ENCODE results near the gene ARHGAP40. TPM values are rescaled to one million over a fixed set of nuclear protein-coding genes. Genes with fewer than 3 reads are reported as not detected.

ARHGAP40 gene
- total and polyA plus RNA-seq, 2 of the 13 experiments (the other 11 are each of a cell fraction or from before 2014, with no cell fraction given) = 0.75 to 2.1 TPM

- TF ChIP-seq KMT2A (CRISPR knock-in tag; IDR thresholded peaks at IDR 0.05) (no peak; the same call in 1 of the 2 replicates), ZNF547 (CRISPR knock-in tag; IDR thresholded peaks at IDR 0.05) (peak; percentile 43; the same call in 1 of the 2 replicates), EED (CRISPR knock-in tag; IDR thresholded peaks at IDR 0.05) (peak; percentile 84; the same call in 1 of the 2 replicates), ZFY (CRISPR knock-in tag; IDR thresholded peaks at IDR 0.05) (peak; percentile 90), ZFP41 (CRISPR knock-in tag; IDR thresholded peaks at IDR 0.05; ENCODE audit: borderline replicate concordance) (no peak; the same call in 1 of the 2 replicates), PHF8 (CRISPR knock-in tag; IDR thresholded peaks at IDR 0.05) (peak; percentile 68), ZFYVE20 (CRISPR knock-in tag; IDR thresholded peaks at IDR 0.05; ENCODE audit: borderline replicate concordance, low read depth) (no peak), NCOR1 (IDR thresholded peaks at IDR 0.05; ENCODE audit: borderline replicate concordance, low read length) (peak; percentile 94), MLX (CRISPR knock-in tag; IDR thresholded peaks at IDR 0.05) (peak; percentile 91), MTA3 (CRISPR knock-in tag; IDR thresholded peaks at IDR 0.05) (no peak), MYNN (CRISPR knock-in tag; IDR thresholded peaks at IDR 0.05; ENCODE audit: low read depth) (no peak), ZNF235 (CRISPR knock-in tag; IDR thresholded peaks at IDR 0.05; ENCODE audit: borderline replicate concordance) (no peak; the same call in 1 of the 2 replicates)
- TF ChIP-seq, protein P1, sequence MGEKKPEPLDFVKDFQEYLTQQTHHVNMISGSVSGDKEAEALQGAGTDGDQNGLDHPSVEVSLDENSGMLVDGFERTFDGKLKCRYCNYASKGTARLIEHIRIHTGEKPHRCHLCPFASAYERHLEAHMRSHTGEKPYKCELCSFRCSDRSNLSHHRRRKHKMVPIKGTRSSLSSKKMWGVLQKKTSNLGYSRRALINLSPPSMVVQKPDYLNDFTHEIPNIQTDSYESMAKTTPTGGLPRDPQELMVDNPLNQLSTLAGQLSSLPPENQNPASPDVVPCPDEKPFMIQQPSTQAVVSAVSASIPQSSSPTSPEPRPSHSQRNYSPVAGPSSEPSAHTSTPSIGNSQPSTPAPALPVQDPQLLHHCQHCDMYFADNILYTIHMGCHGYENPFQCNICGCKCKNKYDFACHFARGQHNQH (CRISPR knock-in tag; IDR thresholded peaks at IDR 0.05) = peak; percentile 94
- TF ChIP-seq, protein P2, sequence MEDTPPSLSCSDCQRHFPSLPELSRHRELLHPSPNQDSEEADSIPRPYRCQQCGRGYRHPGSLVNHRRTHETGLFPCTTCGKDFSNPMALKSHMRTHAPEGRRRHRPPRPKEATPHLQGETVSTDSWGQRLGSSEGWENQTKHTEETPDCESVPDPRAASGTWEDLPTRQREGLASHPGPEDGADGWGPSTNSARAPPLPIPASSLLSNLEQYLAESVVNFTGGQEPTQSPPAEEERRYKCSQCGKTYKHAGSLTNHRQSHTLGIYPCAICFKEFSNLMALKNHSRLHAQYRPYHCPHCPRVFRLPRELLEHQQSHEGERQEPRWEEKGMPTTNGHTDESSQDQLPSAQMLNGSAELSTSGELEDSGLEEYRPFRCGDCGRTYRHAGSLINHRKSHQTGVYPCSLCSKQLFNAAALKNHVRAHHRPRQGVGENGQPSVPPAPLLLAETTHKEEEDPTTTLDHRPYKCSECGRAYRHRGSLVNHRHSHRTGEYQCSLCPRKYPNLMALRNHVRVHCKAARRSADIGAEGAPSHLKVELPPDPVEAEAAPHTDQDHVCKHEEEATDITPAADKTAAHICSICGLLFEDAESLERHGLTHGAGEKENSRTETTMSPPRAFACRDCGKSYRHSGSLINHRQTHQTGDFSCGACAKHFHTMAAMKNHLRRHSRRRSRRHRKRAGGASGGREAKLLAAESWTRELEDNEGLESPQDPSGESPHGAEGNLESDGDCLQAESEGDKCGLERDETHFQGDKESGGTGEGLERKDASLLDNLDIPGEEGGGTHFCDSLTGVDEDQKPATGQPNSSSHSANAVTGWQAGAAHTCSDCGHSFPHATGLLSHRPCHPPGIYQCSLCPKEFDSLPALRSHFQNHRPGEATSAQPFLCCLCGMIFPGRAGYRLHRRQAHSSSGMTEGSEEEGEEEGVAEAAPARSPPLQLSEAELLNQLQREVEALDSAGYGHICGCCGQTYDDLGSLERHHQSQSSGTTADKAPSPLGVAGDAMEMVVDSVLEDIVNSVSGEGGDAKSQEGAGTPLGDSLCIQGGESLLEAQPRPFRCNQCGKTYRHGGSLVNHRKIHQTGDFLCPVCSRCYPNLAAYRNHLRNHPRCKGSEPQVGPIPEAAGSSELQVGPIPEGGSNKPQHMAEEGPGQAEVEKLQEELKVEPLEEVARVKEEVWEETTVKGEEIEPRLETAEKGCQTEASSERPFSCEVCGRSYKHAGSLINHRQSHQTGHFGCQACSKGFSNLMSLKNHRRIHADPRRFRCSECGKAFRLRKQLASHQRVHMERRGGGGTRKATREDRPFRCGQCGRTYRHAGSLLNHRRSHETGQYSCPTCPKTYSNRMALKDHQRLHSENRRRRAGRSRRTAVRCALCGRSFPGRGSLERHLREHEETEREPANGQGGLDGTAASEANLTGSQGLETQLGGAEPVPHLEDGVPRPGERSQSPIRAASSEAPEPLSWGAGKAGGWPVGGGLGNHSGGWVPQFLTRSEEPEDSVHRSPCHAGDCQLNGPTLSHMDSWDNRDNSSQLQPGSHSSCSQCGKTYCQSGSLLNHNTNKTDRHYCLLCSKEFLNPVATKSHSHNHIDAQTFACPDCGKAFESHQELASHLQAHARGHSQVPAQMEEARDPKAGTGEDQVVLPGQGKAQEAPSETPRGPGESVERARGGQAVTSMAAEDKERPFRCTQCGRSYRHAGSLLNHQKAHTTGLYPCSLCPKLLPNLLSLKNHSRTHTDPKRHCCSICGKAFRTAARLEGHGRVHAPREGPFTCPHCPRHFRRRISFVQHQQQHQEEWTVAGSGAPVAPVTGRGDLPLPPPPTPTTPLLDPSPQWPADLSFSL (CRISPR knock-in tag; IDR thresholded peaks at IDR 0.05) = peak; percentile 72
- TF ChIP-seq, protein P3, sequence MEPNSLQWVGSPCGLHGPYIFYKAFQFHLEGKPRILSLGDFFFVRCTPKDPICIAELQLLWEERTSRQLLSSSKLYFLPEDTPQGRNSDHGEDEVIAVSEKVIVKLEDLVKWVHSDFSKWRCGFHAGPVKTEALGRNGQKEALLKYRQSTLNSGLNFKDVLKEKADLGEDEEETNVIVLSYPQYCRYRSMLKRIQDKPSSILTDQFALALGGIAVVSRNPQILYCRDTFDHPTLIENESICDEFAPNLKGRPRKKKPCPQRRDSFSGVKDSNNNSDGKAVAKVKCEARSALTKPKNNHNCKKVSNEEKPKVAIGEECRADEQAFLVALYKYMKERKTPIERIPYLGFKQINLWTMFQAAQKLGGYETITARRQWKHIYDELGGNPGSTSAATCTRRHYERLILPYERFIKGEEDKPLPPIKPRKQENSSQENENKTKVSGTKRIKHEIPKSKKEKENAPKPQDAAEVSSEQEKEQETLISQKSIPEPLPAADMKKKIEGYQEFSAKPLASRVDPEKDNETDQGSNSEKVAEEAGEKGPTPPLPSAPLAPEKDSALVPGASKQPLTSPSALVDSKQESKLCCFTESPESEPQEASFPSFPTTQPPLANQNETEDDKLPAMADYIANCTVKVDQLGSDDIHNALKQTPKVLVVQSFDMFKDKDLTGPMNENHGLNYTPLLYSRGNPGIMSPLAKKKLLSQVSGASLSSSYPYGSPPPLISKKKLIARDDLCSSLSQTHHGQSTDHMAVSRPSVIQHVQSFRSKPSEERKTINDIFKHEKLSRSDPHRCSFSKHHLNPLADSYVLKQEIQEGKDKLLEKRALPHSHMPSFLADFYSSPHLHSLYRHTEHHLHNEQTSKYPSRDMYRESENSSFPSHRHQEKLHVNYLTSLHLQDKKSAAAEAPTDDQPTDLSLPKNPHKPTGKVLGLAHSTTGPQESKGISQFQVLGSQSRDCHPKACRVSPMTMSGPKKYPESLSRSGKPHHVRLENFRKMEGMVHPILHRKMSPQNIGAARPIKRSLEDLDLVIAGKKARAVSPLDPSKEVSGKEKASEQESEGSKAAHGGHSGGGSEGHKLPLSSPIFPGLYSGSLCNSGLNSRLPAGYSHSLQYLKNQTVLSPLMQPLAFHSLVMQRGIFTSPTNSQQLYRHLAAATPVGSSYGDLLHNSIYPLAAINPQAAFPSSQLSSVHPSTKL (CRISPR knock-in tag; IDR thresholded peaks at IDR 0.05) = peak; percentile 96
- TF ChIP-seq, protein P4, sequence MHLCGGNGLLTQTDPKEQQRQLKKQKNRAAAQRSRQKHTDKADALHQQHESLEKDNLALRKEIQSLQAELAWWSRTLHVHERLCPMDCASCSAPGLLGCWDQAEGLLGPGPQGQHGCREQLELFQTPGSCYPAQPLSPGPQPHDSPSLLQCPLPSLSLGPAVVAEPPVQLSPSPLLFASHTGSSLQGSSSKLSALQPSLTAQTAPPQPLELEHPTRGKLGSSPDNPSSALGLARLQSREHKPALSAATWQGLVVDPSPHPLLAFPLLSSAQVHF (CRISPR knock-in tag; IDR thresholded peaks at IDR 0.05) = no peak
Measured at GRCh38 chr20:38585404-38586180, 16.0 kb upstream of the ARHGAP40 start (continued).
